ENCODE results near the gene TMEM181.

Gene TMEM181

GRCh38 chr6:158565482-158566040 is 5.7 kb downstream of the TMEM181 start:
- DNase-seq: no peak

- no peak for DNase-seq
Observed at GRCh38 chr6:158566207-158566818, 6.4 kb downstream of the TMEM181 start.

GRCh38 chr6:158567152-158567551 is 7.3 kb downstream of the TMEM181 start:
- DNase-seq: no peak

GRCh38 chr6:158567871-158568401 is 8.0 kb downstream of the TMEM181 start:
- DNase-seq: no peak

- no peak for DNase-seq
Observed at GRCh38 chr6:158568549-158568948, 8.7 kb downstream of the TMEM181 start.

- no peak for DNase-seq
Observed at GRCh38 chr6:158569036-158569435, 9.1 kb downstream of the TMEM181 start.

GRCh38 chr6:158570681-158570962 is 10.7 kb downstream of the TMEM181 start:
- DNase-seq: no peak

- DNase-seq: no peak
Observed at GRCh38 chr6:158571826-158572652, 12.1 kb downstream of the TMEM181 start.

- no peak for DNase-seq
Observed at GRCh38 chr6:158572653-158573541, 13.0 kb downstream of the TMEM181 start.

- DNase-seq: no peak
Observed at GRCh38 chr6:158573542-158573931, 13.6 kb downstream of the TMEM181 start.

- no peak for DNase-seq
Observed at GRCh38 chr6:158574800-158575199, 14.9 kb downstream of the TMEM181 start.

- DNase-seq: no peak
Observed at GRCh38 chr6:158575550-158575949, 15.7 kb downstream of the TMEM181 start.

- no peak for DNase-seq
Observed at GRCh38 chr6:158584236-158584651, 24.4 kb downstream of the TMEM181 start.

- no peak for DNase-seq
Observed at GRCh38 chr6:158586652-158587051, 26.8 kb downstream of the TMEM181 start.

- DNase-seq: no peak
Observed at GRCh38 chr6:158589366-158589765, 29.5 kb downstream of the TMEM181 start.

- DNase-seq: no peak
Observed at GRCh38 chr6:158591134-158591809, 31.4 kb downstream of the TMEM181 start.

- no peak for DNase-seq
Observed at GRCh38 chr6:158591810-158592209, 31.9 kb downstream of the TMEM181 start.

- no peak for DNase-seq
Observed at GRCh38 chr6:158593670-158594069, 33.8 kb downstream of the TMEM181 start.

GRCh38 chr6:158595223-158595622 is 35.3 kb downstream of the TMEM181 start:
- no peak for DNase-seq

GRCh38 chr6:158596861-158597260 is 37.0 kb downstream of the TMEM181 start:
- DNase-seq: no peak

GRCh38 chr6:158597565-158597964 is 37.7 kb downstream of the TMEM181 start:
- DNase-seq: no peak

- DNase-seq: no peak
Observed at GRCh38 chr6:158599635-158600034, 39.7 kb downstream of the TMEM181 start.
